ENCODE measurements around the gene EIF5.

GRCh38 chr14:103298620-103299019 lies 35.4 kb upstream of the EIF5 start:
- TF ChIP-seq, protein P1, sequence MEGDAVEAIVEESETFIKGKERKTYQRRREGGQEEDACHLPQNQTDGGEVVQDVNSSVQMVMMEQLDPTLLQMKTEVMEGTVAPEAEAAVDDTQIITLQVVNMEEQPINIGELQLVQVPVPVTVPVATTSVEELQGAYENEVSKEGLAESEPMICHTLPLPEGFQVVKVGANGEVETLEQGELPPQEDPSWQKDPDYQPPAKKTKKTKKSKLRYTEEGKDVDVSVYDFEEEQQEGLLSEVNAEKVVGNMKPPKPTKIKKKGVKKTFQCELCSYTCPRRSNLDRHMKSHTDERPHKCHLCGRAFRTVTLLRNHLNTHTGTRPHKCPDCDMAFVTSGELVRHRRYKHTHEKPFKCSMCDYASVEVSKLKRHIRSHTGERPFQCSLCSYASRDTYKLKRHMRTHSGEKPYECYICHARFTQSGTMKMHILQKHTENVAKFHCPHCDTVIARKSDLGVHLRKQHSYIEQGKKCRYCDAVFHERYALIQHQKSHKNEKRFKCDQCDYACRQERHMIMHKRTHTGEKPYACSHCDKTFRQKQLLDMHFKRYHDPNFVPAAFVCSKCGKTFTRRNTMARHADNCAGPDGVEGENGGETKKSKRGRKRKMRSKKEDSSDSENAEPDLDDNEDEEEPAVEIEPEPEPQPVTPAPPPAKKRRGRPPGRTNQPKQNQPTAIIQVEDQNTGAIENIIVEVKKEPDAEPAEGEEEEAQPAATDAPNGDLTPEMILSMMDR (conservative IDR thresholded peaks at IDR 0.05; ENCODE audit: low read depth, low read length), result no peak
- TF ChIP-seq, protein P2, sequence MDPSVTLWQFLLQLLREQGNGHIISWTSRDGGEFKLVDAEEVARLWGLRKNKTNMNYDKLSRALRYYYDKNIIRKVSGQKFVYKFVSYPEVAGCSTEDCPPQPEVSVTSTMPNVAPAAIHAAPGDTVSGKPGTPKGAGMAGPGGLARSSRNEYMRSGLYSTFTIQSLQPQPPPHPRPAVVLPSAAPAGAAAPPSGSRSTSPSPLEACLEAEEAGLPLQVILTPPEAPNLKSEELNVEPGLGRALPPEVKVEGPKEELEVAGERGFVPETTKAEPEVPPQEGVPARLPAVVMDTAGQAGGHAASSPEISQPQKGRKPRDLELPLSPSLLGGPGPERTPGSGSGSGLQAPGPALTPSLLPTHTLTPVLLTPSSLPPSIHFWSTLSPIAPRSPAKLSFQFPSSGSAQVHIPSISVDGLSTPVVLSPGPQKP (IDR thresholded peaks at IDR 0.05; ENCODE audit: borderline replicate concordance, low read depth, low read length), result no peak
- TF ChIP-seq MXI1 (IDR thresholded peaks at IDR 0.05; ENCODE audit: borderline replicate concordance, low read depth, low read length) (no peak), POLR2A (IDR thresholded peaks at IDR 0.05; ENCODE audit: low read depth, low read length) (no peak), RCOR1 (IDR thresholded peaks at IDR 0.05; ENCODE audit: insufficient replicate concordance, low read length) (no peak), MAFK (IDR thresholded peaks at IDR 0.05; ENCODE audit: low read depth, low read length) (no peak)
- TF ChIP-seq, protein P3, sequence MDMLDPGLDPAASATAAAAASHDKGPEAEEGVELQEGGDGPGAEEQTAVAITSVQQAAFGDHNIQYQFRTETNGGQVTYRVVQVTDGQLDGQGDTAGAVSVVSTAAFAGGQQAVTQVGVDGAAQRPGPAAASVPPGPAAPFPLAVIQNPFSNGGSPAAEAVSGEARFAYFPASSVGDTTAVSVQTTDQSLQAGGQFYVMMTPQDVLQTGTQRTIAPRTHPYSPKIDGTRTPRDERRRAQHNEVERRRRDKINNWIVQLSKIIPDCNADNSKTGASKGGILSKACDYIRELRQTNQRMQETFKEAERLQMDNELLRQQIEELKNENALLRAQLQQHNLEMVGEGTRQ (IDR thresholded peaks at IDR 0.05; ENCODE audit: low read depth, low read length), result no peak
